ENCODE results near the gene OTUB2. TPM values are rescaled to one million over a fixed set of nuclear protein-coding genes. Genes with fewer than 3 reads are reported as not detected.
A peak's percentile ranks its signal among the peaks of the same experiment; 100 is the strongest.

OTUB2 gene
- total and polyA plus RNA-seq, 2 of the 8 experiments (the other 6 are each of a cell fraction or from before 2014, with no cell fraction given): 2.2 to 4.2 TPM

- no peak overlapping the region for H3K4me2 ChIP-seq (ENCODE audit: insufficient read depth in 1 of 2, low read depth in 2 of 2, low read length in 2 of 2)
- H4K20me1 ChIP-seq (replicated peaks in 1 of 2; ENCODE audit: control insufficient read depth in 1 of 2, insufficient read depth in 2 of 2, low read length in 2 of 2): no peaks in the 10 kb centered on the region
- no peak overlapping the region for H3K14ac ChIP-seq (ENCODE audit: insufficient read length)
- WGBS, 2 experiments (ENCODE audit: extremely low coverage in 1 of 2, insufficient coverage in 1 of 2, insufficient read length in 1 of 2, insufficient replicate concordance in 2 of 2, low coverage in 1 of 2, low lambda C conversion rate in 2 of 2, missing lambda C conversion rate in 1 of 2): 80% methylated on average over 7 of the region's 8 CpGs; no CpG with 5 or more reads in 1 of the 2 experiments
- H2BK120ac ChIP-seq (replicated peaks; ENCODE audit: low read depth, low read length): no peak overlapping the region
- H3K23me2 ChIP-seq (ENCODE audit: low read depth, low read length): no peaks in the 10 kb centered on the region
- H3K18ac ChIP-seq (ENCODE audit: extremely low read depth, low read length): peak overlapping the region; percentile 15; the same call in 1 of the 2 replicates
- peaks cover 0 to 6% (median 0%) of the 10 kb centered on the region in 4 experiments; a peak in 2 of 7 replicates for H3K4me1 ChIP-seq (replicated peaks in 1 of 4; ENCODE audit: control insufficient read depth in 3 of 4, insufficient read depth in 4 of 4, low read length in 3 of 4)
- no peak overlapping the region for H2BK12ac ChIP-seq (ENCODE audit: low read depth, low read length)
- no peak overlapping the region for H4K5ac ChIP-seq (ENCODE audit: insufficient read length, low read depth, low read length)
- H2BK15ac ChIP-seq (ENCODE audit: low read length): peak overlapping the region; percentile 12; the same call in 1 of the 2 replicates
- no peak overlapping the region for H2BK20ac ChIP-seq (ENCODE audit: low read length)
- DNase-seq (ENCODE audit: low read depth in 1 of 2, low spot score in 2 of 2) (no peak), FAIRE-seq (no peak)
- H2AK5ac ChIP-seq (ENCODE audit: low read depth, low read length): no peak overlapping the region
- H2AFZ ChIP-seq (ENCODE audit: low read length): no peak overlapping the region
- peak; percentile 82; the same call in 1 of the 2 replicates for TF ChIP-seq FOSL1 (IDR thresholded peaks at IDR 0.05; ENCODE audit: insufficient read depth, low read depth, low read length)
- TF ChIP-seq TBP (IDR thresholded peaks at IDR 0.05; ENCODE audit: low read depth, low read length): no peak
- TF ChIP-seq ATF2 (IDR thresholded peaks at IDR 0.05; ENCODE audit: low read length): no peak
- no peak for TF ChIP-seq CTBP2 (IDR thresholded peaks at IDR 0.05; ENCODE audit: borderline replicate concordance, insufficient read depth, insufficient read length, low read length)
- TF ChIP-seq POLR2AphosphoS5 (IDR thresholded peaks at IDR 0.05; ENCODE audit: low read depth, low read length): no peak
- TF ChIP-seq NANOG (IDR thresholded peaks at IDR 0.05; ENCODE audit: insufficient read depth, low read depth, low read length, poor library complexity, severe bottlenecking): no peak
- no peak overlapping the region for H3K23ac ChIP-seq (ENCODE audit: insufficient read length)
- CTCF ChIA-PET (ENCODE audit: partially characterized antibody): interaction anchor here (0.6 to 20.5 kb wide), 8 partner anchors 8 to 189 kb away, joined by 3 to 484 read pairs (median 6); no protein-coding TSS in a partner anchor
- H3K56ac ChIP-seq (replicated peaks; ENCODE audit: insufficient read length, low read depth, low read length): no peak overlapping the region
- no peak overlapping the region for H3K27ac ChIP-seq (ENCODE audit: low read depth, low read length)
- no peak overlapping the region for H4K8ac ChIP-seq (ENCODE audit: extremely low read depth, insufficient read depth, low read length)
- H3K9me3 ChIP-seq (ENCODE audit: insufficient read depth in 2 of 2, low read depth in 1 of 2, low read length in 1 of 2): no peaks in the 10 kb centered on the region
- no peaks in the 10 kb centered on the region for H3K36me3 ChIP-seq (ENCODE audit: control insufficient read depth in 2 of 4, insufficient read depth in 4 of 4, low read length in 3 of 4)
- H4K91ac ChIP-seq (replicated peaks; ENCODE audit: insufficient read length, low read length): no peak overlapping the region
- no peak overlapping the region for H3K9ac ChIP-seq (replicated peaks in 1 of 4; ENCODE audit: extremely low read depth in 1 of 4, low read depth in 3 of 4, low read length in 3 of 4)
- no peak overlapping the region for H2BK5ac ChIP-seq (ENCODE audit: low read depth, low read length)
- no peaks in the 10 kb centered on the region; the same call in 1 of the 2 replicates for H3K79me1 ChIP-seq (ENCODE audit: low read depth, low read length)
- no peaks in the 10 kb centered on the region for H3K79me2 ChIP-seq (ENCODE audit: control insufficient read depth in 1 of 2, insufficient read depth in 2 of 2, low read length in 2 of 2)
- POLR2A ChIA-PET (ENCODE audit: partially characterized antibody): no interaction called here
- no peak overlapping the region for H3K4ac ChIP-seq (replicated peaks; ENCODE audit: insufficient read length, low read depth, low read length)
- H3K27me3 ChIP-seq (replicated peaks in 1 of 4; ENCODE audit: control insufficient read depth in 3 of 4, extremely low read depth in 1 of 4, insufficient read depth in 3 of 4, low read length in 3 of 4): 0 out of 7 replicates have a peak, but pooled peaks cover 0 to under 1% (median 0%) of the 10 kb centered on the region in 4 experiments
- H3K4me3 ChIP-seq (ENCODE audit: extremely low read depth in 1 of 4, insufficient read depth in 2 of 4, low read depth in 3 of 4, low read length in 4 of 4): no peak overlapping the region
Measured at GRCh38 chr14:93996130-93996695, 29.9 kb upstream of the OTUB2 start.

Measured in H1 (cell line).